ENCODE measurements around the gene AHNAK. TPM values are rescaled to one million over a fixed set of nuclear protein-coding genes. Genes with fewer than 3 reads are reported as not detected.
A peak's percentile ranks its signal among the peaks of the same experiment; 100 is the strongest.

Gene AHNAK
- total and polyA plus RNA-seq, 8 donors = 37.4 to 693 (median 554) TPM

DNA sequence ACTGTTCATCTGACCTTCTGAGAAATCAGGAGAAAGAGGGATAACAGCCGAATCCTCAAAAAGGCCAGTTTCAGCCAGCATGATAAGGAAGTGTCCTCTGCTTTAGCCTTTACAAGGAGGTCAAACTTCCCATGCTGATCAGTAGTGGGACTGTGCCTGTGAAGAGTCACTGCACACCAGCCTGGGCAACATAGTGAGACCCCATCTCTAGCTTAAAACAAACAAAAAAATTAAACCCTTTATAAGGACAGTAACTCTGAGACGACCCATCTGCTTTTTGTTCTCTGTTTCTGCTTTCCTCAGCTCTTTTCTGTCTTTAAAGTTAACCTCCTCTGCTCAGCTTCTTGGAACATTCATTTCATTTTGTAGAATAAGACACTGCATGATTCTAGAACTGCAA lies 78.0 kb downstream of the AHNAK start:
- Histone ChIP-seq H3K27ac (no peak overlapping the region), H3K27me3 (no peaks in the 10 kb centered on the region), H3K4me3 (no peak overlapping the region), H3K4me1 (peaks cover 0 to 10% (median 6%) of the 10 kb centered on the region in 4 donors), H3K36me3 (no peaks in the 10 kb centered on the region), H3K9me3 (no peaks in the 10 kb centered on the region)
- TF ChIP-seq, protein P1, sequence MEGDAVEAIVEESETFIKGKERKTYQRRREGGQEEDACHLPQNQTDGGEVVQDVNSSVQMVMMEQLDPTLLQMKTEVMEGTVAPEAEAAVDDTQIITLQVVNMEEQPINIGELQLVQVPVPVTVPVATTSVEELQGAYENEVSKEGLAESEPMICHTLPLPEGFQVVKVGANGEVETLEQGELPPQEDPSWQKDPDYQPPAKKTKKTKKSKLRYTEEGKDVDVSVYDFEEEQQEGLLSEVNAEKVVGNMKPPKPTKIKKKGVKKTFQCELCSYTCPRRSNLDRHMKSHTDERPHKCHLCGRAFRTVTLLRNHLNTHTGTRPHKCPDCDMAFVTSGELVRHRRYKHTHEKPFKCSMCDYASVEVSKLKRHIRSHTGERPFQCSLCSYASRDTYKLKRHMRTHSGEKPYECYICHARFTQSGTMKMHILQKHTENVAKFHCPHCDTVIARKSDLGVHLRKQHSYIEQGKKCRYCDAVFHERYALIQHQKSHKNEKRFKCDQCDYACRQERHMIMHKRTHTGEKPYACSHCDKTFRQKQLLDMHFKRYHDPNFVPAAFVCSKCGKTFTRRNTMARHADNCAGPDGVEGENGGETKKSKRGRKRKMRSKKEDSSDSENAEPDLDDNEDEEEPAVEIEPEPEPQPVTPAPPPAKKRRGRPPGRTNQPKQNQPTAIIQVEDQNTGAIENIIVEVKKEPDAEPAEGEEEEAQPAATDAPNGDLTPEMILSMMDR (IDR thresholded peaks at IDR 0.05) = no peak
- TF ChIP-seq POLR2A (IDR thresholded peaks at IDR 0.05) (no peak), POLR2AphosphoS5 (IDR thresholded peaks at IDR 0.05) (no peak), EP300 (IDR thresholded peaks at IDR 0.05) (no peak)
- whole genome bisulfite sequencing, 5 donors = 70 to 95% (median 83%) methylated on average over 2 of the region's 2 CpGs
- no peak for DNase-seq
- intact Hi-C loops (cut with DNase I; ENCODE audit: low total_unique reads) = no loop called here

DNA sequence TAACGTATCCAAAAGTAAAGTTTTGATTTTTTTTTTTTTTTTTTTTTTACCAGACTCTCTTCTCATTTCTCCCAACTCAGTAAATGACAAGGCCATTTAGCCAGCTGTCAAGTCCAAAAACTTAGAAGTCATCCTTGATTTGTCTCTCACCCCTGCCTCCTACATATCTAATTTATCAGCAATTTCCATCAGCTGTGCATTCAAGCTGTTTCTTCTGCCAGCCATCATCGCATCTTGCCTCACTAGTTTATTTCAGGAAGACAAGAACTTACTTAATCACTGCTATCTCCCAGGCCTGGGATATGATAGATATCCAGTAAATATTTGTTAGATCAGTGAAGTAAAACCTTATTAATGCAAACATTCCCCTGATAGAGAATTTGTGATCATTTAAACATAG lies 80.2 kb downstream of the AHNAK start:
- intact Hi-C loops (cut with DNase I; ENCODE audit: low total_unique reads) = no loop called here
- no peak for DNase-seq
- H3K27me3 ChIP-seq = no peaks in the 10 kb centered on the region
- TF ChIP-seq EP300 (IDR thresholded peaks at IDR 0.05) (no peak), POLR2A (IDR thresholded peaks at IDR 0.05) (no peak), POLR2AphosphoS5 (IDR thresholded peaks at IDR 0.05) (no peak)
- H3K4me3 ChIP-seq = no peak overlapping the region
- H3K27ac ChIP-seq = no peak overlapping the region
- H3K9me3 ChIP-seq = no peaks in the 10 kb centered on the region
- no peaks in the 10 kb centered on the region for H3K36me3 ChIP-seq
- 72 to 78% (median 73%) methylated on average over 2 of the region's 2 CpGs for WGBS, 5 donors
- no peaks in the 10 kb centered on the region for H3K4me1 ChIP-seq

DNA sequence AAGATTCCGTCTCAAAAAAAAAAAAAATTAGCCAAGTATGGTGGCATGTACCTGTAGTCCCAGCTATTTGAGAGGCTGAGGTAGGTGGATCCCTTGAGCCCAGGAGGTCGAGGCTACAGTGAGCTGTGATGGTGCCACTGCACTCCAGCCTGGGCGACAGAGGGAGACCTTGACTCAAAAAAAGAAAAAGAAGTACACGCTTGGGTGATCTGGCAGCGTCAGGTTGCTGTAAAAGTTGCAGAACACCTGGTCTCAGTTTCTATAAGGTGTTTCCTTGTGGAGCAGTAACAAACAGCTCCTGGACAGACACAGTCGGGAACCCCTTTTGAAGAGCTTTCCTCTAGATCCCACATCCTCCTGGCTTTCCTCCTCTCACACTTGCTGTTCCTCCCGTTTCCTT lies 82.0 kb downstream of the AHNAK start:
- intact Hi-C loops (cut with DNase I; ENCODE audit: low total_unique reads) = no loop called here
- no peaks in the 10 kb centered on the region for H3K9me3 ChIP-seq
- DNase-seq = no peak
- H3K27ac ChIP-seq = no peak overlapping the region
- no peaks in the 10 kb centered on the region for H3K27me3 ChIP-seq
- H3K4me1 ChIP-seq = no peaks in the 10 kb centered on the region
- no peaks in the 10 kb centered on the region for H3K36me3 ChIP-seq
- TF ChIP-seq, protein P1 (IDR thresholded peaks at IDR 0.05) = no peak
- TF ChIP-seq POLR2AphosphoS5 (IDR thresholded peaks at IDR 0.05) (no peak), POLR2A (IDR thresholded peaks at IDR 0.05) (no peak), EP300 (IDR thresholded peaks at IDR 0.05) (no peak)
- 69 to 81% (median 73%) methylated on average over 7 of the region's 7 CpGs for WGBS, 5 donors
- H3K4me3 ChIP-seq = no peak overlapping the region

DNA sequence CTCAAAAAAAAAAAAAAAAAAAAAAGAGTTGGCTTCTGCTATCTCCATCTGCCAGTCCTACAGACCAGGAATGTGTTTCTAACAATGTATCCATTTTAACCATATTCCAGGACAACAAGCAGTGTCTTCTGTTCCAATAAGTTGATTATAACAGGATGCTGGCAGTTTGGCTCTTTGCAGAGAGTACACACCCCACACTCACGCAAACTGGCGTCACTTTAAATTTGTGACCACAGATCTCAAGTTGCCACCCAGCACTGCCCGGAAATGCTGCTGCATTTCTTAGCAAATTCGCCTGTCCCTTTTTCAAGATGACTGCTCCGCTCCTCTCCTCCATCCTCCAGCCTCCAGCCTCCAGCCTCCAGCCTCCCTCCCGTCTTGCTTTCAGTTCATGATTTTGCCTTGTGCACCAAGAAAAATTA lies 83.5 kb downstream of the AHNAK start:
- H3K27ac ChIP-seq = no peak overlapping the region

DNA sequence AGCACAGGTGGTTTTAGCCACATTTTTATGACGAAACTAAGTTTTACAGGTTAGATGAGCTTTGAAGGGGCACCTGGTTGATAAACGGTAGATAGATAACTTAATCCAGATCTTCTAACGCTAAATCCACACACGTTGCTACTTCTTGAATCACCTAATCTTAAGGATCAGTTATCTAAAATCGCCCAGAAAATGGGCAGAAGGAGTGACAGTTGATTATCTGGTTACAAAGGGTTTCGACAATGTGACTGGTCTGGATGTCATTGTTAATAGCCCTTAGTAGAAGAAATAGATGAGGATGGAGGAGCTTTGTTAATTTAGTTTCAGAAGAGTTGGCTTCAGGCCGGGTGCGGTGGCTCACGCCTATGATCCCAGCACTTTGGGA lies 84.1 kb downstream of the AHNAK start:
- TF ChIP-seq POLR2AphosphoS5 (IDR thresholded peaks at IDR 0.05) = no peak
- TF ChIP-seq, protein P1 (IDR thresholded peaks at IDR 0.05) = no peak
- TF ChIP-seq POLR2A (IDR thresholded peaks at IDR 0.05) = no peak
- TF ChIP-seq EP300 (IDR thresholded peaks at IDR 0.05) = no peak
- Histone ChIP-seq H3K27me3 (no peaks in the 10 kb centered on the region), H3K4me1 (no peaks in the 10 kb centered on the region), H3K9me3 (no peaks in the 10 kb centered on the region), H3K4me3 (no peak overlapping the region), H3K27ac (no peak overlapping the region), H3K36me3 (no peaks in the 10 kb centered on the region)
- intact Hi-C loops (cut with DNase I; ENCODE audit: low total_unique reads) = no loop called here
- WGBS, 5 donors = 77 to 84% (median 77%) methylated on average over 9 of the region's 9 CpGs
- no peak for DNase-seq

More for the DNA sequence above, 83.5 kb downstream of the AHNAK start:
- Histone ChIP-seq H3K36me3 (no peaks in the 10 kb centered on the region), H3K9me3 (no peaks in the 10 kb centered on the region), H3K4me1 (no peaks in the 10 kb centered on the region), H3K4me3 (no peak overlapping the region), H3K27me3 (no peaks in the 10 kb centered on the region)
- intact Hi-C loops (cut with DNase I; ENCODE audit: low total_unique reads) = no loop called here
- DNase-seq = peak in 1 of 2 donors; percentile 36
- WGBS, 5 donors = 70 to 81% (median 80%) methylated on average over 6 of the region's 6 CpGs
- TF ChIP-seq POLR2AphosphoS5 (IDR thresholded peaks at IDR 0.05) (no peak), EP300 (IDR thresholded peaks at IDR 0.05) (no peak), POLR2A (IDR thresholded peaks at IDR 0.05) (no peak)
- TF ChIP-seq, protein P1 (IDR thresholded peaks at IDR 0.05) = no peak

Data from stomach (tissue), 9 donors.